DND-41 (cell line): ENCODE data around the gene LHPP.

Experiments
- EZH2 ChIP-seq: IDR thresholded peaks from 3 replicates; pipeline ENCODE4 v1.6.1; 2012; ENCODE audit warnings: borderline replicate concordance, low read depth, mild to moderate bottlenecking, moderate library complexity, low read length, inconsistent platforms; ENCODE audit not compliant: severe bottlenecking
- TF ChIP-seq, protein P1 (sequence below): IDR thresholded peaks from 2 replicates; pipeline ENCODE4 v1.5.1; 2012; ENCODE audit warnings: borderline replicate concordance, low read length, moderate library complexity, mild to moderate bottlenecking; ENCODE audit not compliant: poor library complexity, severe bottlenecking; ENCODE audit errors: extremely low read depth

DNA sequence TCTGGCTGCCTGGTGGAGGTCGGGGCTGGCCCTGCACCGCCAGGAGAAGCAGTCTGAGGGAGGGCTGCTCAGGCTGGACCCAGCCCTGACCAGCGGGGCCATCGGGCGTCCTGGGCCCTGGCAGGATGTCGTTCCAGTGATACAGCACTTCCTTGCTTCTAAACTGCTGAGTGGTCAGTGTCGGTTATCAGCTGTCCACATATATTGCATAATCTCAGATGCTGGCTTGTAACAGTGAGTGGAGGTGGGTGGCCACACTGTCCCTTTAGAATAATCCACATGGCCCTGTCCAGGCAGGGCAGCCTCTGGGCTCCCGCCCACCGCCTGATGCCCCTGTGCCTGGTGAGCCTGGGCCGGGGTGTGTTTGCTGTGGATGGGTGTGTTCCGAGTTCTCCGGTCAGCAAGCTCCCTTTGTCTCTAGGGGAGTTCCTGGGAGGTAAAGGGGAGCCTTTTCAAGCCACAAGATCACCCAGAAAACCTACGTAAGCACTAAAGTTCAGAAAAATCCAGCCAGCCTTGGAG, 86.1 kb downstream of the LHPP start:
- TF ChIP-seq, protein P1, sequence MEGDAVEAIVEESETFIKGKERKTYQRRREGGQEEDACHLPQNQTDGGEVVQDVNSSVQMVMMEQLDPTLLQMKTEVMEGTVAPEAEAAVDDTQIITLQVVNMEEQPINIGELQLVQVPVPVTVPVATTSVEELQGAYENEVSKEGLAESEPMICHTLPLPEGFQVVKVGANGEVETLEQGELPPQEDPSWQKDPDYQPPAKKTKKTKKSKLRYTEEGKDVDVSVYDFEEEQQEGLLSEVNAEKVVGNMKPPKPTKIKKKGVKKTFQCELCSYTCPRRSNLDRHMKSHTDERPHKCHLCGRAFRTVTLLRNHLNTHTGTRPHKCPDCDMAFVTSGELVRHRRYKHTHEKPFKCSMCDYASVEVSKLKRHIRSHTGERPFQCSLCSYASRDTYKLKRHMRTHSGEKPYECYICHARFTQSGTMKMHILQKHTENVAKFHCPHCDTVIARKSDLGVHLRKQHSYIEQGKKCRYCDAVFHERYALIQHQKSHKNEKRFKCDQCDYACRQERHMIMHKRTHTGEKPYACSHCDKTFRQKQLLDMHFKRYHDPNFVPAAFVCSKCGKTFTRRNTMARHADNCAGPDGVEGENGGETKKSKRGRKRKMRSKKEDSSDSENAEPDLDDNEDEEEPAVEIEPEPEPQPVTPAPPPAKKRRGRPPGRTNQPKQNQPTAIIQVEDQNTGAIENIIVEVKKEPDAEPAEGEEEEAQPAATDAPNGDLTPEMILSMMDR, result no peak
- no peak for TF ChIP-seq EZH2
